ENCODE data around the gene PTPN3. TPM values are rescaled to one million over a fixed set of nuclear protein-coding genes. Genes with fewer than 3 reads are reported as not detected.
A peak's percentile ranks its signal among the peaks of the same experiment; 100 is the strongest.

PTPN3 gene
- total and polyA plus RNA-seq, 2 experiments from 2014 or later = 1.4 to 2.6 TPM

- peak; percentile 73 for ATAC-seq
- Mint-ChIP-seq H3K27me3 (ENCODE audit: insufficient read depth, low read depth, poor library complexity) (no peaks in the 10 kb centered on the region), H3K9me3 (no peaks in the 10 kb centered on the region), H3K4me3 (no peak overlapping the region), H3K36me3 (ENCODE audit: low read depth) (no peaks in the 10 kb centered on the region), H3K27ac (no peak overlapping the region), H3K4me1 (peaks cover 31% of the 10 kb centered on the region)
- Histone ChIP-seq H3K27ac (ENCODE audit: low read depth) (no peak overlapping the region), H3K27me3 (ENCODE audit: insufficient read depth) (no peaks in the 10 kb centered on the region), H3K4me2 (no peak overlapping the region), H3F3A (replicated peaks; ENCODE audit: low read depth) (no peaks in the 10 kb centered on the region), H4K20me1 (replicated peaks; ENCODE audit: insufficient read depth) (no peaks in the 10 kb centered on the region), H3K4me1 (ENCODE audit: insufficient read depth) (peaks cover 23% of the 10 kb centered on the region), H3K36me3 (ENCODE audit: insufficient read depth) (no peaks in the 10 kb centered on the region), H2AFZ (no peak overlapping the region), H3K79me2 (replicated peaks; ENCODE audit: insufficient read depth) (no peaks in the 10 kb centered on the region), H3K9me2 (ENCODE audit: insufficient read depth) (peaks cover 5% of the 10 kb centered on the region; the same call in 1 of the 2 replicates), H3K4me3 (no peak overlapping the region)
- DNase-seq (ENCODE audit: low spot score) = peak; percentile 66
- no peak for TF ChIP-seq ZNF114 (CRISPR knock-in tag; IDR thresholded peaks at IDR 0.05)
- peak; percentile 53 to 72 for TF ChIP-seq CTCF (conservative IDR thresholded peaks at IDR 0.05; ENCODE audit: low read depth in 2 of 2)
Observed at GRCh38 chr9:109451311-109452025, 46.6 kb downstream of the PTPN3 start.

GRCh38 chr9:109450346-109450745, 47.8 kb downstream of the PTPN3 start:
- H3K27ac Mint-ChIP-seq = no peak overlapping the region
- DNase-seq (ENCODE audit: low spot score) = no peak
- H3K4me1 ChIP-seq (ENCODE audit: insufficient read depth) = peaks cover 18% of the 10 kb centered on the region
- no peak overlapping the region for H3K4me2 ChIP-seq
- no peaks in the 10 kb centered on the region for H3K27me3 Mint-ChIP-seq (ENCODE audit: insufficient read depth, low read depth, poor library complexity)
- no peaks in the 10 kb centered on the region for H3K36me3 Mint-ChIP-seq (ENCODE audit: low read depth)
- ATAC-seq = no peak
- no peak overlapping the region for H3K27ac ChIP-seq (ENCODE audit: low read depth)
- H3F3A ChIP-seq (replicated peaks; ENCODE audit: low read depth) = no peaks in the 10 kb centered on the region
- no peak overlapping the region for H3K4me3 ChIP-seq
- no peaks in the 10 kb centered on the region for H3K79me2 ChIP-seq (replicated peaks; ENCODE audit: insufficient read depth)
- no peak overlapping the region for H3K4me3 Mint-ChIP-seq
- no peaks in the 10 kb centered on the region for H3K9me3 Mint-ChIP-seq
- H3K36me3 ChIP-seq (ENCODE audit: insufficient read depth) = no peaks in the 10 kb centered on the region
- H3K4me1 Mint-ChIP-seq = peaks cover 24% of the 10 kb centered on the region
- H3K27me3 ChIP-seq (ENCODE audit: insufficient read depth) = no peaks in the 10 kb centered on the region
- H4K20me1 ChIP-seq (replicated peaks; ENCODE audit: insufficient read depth) = no peaks in the 10 kb centered on the region
- peaks cover 6% of the 10 kb centered on the region; the same call in 1 of the 2 replicates for H3K9me2 ChIP-seq (ENCODE audit: insufficient read depth)
- no peak overlapping the region for H2AFZ ChIP-seq
- TF ChIP-seq CREB1 (CRISPR knock-in tag; IDR thresholded peaks at IDR 0.05; ENCODE audit: low read depth) = no peak
- TF ChIP-seq ZNF462 (CRISPR knock-in tag; IDR thresholded peaks at IDR 0.05) = no peak
- no peak for TF ChIP-seq CTCF (conservative IDR thresholded peaks at IDR 0.05; ENCODE audit: low read depth in 2 of 2)
- no peak for TF ChIP-seq ZNF114 (CRISPR knock-in tag; IDR thresholded peaks at IDR 0.05)
- no peak for TF ChIP-seq NANOG (IDR thresholded peaks at IDR 0.05; ENCODE audit: borderline replicate concordance)
- no peak for TF ChIP-seq EZH2 (IDR thresholded peaks at IDR 0.05; ENCODE audit: low read depth, unreplicated experiment)
- TF ChIP-seq STAT1 (IDR thresholded peaks at IDR 0.05; ENCODE audit: unreplicated experiment) = no peak
- TF ChIP-seq ZNF331 (CRISPR knock-in tag; IDR thresholded peaks at IDR 0.05; ENCODE audit: low read depth) = no peak
- no peak for TF ChIP-seq ETS1 (IDR thresholded peaks at IDR 0.05)
- TF ChIP-seq POLR2AphosphoS5 (IDR thresholded peaks at IDR 0.05; ENCODE audit: low read depth) = no peak
